Vagina (tissue), 2 donors: ENCODE results near the gene MIS18A.
"Not testable (repeated sequence)": the region's sequence is repeated elsewhere in the genome, so short reads cannot be mapped to it uniquely, and the experiment has no call there.

Experiments
- CTCF ChIP-seq, 3 experiments: fragments of 450-650 bp in 2 of 3; fragments of 200-600 bp in 1 of 3; sonication (generic) in 1 of 3; IDR thresholded peaks; one replicate each; pipeline ENCODE4 v1.5.1; 2017 to 2019; ENCODE audit warnings: antibody characterized with exemption in 3 of 3, mild to moderate bottlenecking in 2 of 3, moderate library complexity in 2 of 3
- POLR2A ChIP-seq, 2 donors: fragments of 450-650 bp; IDR thresholded peaks; one replicate each; pipeline ENCODE4 v1.6.1; 2017; ENCODE audit warnings: antibody characterized with exemption in 2 of 2, mild to moderate bottlenecking in 2 of 2, moderate library complexity in 2 of 2
- POLR2AphosphoS5 ChIP-seq, 2 donors: sonication (generic); formaldehyde crosslinking; IDR thresholded peaks; one replicate each; pipeline ENCODE4 v1.9.0; 2017; ENCODE audit warnings: antibody characterized with exemption in 2 of 2, mild to moderate bottlenecking in 2 of 2, low read depth in 1 of 2; ENCODE audit not compliant: insufficient read depth in 1 of 2

GRCh38 chr21:32310976-32311375 is 32.1 kb upstream of the MIS18A start:
- TF ChIP-seq POLR2A (IDR thresholded peaks at IDR 0.05); CTCF (IDR thresholded peaks at IDR 0.05); POLR2AphosphoS5 (IDR thresholded peaks at IDR 0.05; ENCODE audit: insufficient read depth in 1 of 2, low read depth in 1 of 2): not testable (repeated sequence)
